ENCODE data around the gene UNC79.

GRCh38 chr14:93528884-93529558 lies 98.3 kb downstream of the UNC79 start:
- TF ChIP-seq, protein P1, sequence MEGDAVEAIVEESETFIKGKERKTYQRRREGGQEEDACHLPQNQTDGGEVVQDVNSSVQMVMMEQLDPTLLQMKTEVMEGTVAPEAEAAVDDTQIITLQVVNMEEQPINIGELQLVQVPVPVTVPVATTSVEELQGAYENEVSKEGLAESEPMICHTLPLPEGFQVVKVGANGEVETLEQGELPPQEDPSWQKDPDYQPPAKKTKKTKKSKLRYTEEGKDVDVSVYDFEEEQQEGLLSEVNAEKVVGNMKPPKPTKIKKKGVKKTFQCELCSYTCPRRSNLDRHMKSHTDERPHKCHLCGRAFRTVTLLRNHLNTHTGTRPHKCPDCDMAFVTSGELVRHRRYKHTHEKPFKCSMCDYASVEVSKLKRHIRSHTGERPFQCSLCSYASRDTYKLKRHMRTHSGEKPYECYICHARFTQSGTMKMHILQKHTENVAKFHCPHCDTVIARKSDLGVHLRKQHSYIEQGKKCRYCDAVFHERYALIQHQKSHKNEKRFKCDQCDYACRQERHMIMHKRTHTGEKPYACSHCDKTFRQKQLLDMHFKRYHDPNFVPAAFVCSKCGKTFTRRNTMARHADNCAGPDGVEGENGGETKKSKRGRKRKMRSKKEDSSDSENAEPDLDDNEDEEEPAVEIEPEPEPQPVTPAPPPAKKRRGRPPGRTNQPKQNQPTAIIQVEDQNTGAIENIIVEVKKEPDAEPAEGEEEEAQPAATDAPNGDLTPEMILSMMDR (IDR thresholded peaks at IDR 0.05): no peak
- no peak for TF ChIP-seq POLR2A (IDR thresholded peaks at IDR 0.05)
- no peak for TF ChIP-seq EP300 (IDR thresholded peaks at IDR 0.05)
